K562 (cell line): ENCODE measurements around the gene BAD. TPM values are rescaled to one million over a fixed set of nuclear protein-coding genes. Genes with fewer than 3 reads are reported as not detected.

Experiments
- BACH1 ChIP-seq: fragments of 200-800 bp; sonication (Bioruptor generic); IDR thresholded peaks from 2 replicates; pipeline ENCODE4 v1.6.1; 2016; ENCODE audit warnings: missing genetic modification characterization, missing compliant biosample characterization
- CCNT2 ChIP-seq: IDR thresholded peaks from 2 replicates; pipeline ENCODE4 v1.6.1; 2011; ENCODE audit warnings: borderline replicate concordance, low read depth, mild to moderate bottlenecking, moderate library complexity, mixed read lengths, low read length; ENCODE audit not compliant: insufficient read length; ENCODE audit errors: extremely low read depth
- CREB3 ChIP-seq: fragments of 450-650 bp; conservative IDR thresholded peaks from 2 replicates; pipeline ENCODE4 v1.6.1; 2016; ENCODE audit warnings: missing genetic modification characterization, low read depth, mild to moderate bottlenecking, missing compliant biosample characterization, moderate library complexity
- CTCFL ChIP-seq: IDR thresholded peaks from 2 replicates; pipeline ENCODE4 v1.6.1; 2011; ENCODE audit warnings: borderline replicate concordance, low read depth, mild to moderate bottlenecking, moderate library complexity, low read length; ENCODE audit not compliant: insufficient read depth, poor library complexity, severe bottlenecking
- ETS1 ChIP-seq: conservative IDR thresholded peaks from 2 replicates; pipeline ENCODE4 v1.6.1; 2011; ENCODE audit warnings: low read depth, mild to moderate bottlenecking, low read length; ENCODE audit not compliant: control insufficient read depth
- FOXO4 ChIP-seq: fragments of 450-650 bp; formaldehyde crosslinking; IDR thresholded peaks from 2 replicates; pipeline ENCODE4 v1.4.0; 2020; ENCODE audit warnings: mild to moderate bottlenecking, moderate library complexity
- FOXP1 ChIP-seq: sonication (generic); formaldehyde crosslinking; IDR thresholded peaks from 2 replicates; pipeline ENCODE4 v1.8.0; 2022; ENCODE audit warnings: mild to moderate bottlenecking, missing genetic modification reagents
- HSF4 ChIP-seq: fragments of 250-450 bp; sonication (Bioruptor Pico); IDR thresholded peaks from 2 replicates; pipeline ENCODE4 v2.1.2; 2022; ENCODE audit warnings: mild to moderate bottlenecking, moderate library complexity, borderline replicate concordance
- KLF10 ChIP-seq: fragments of 250-450 bp; sonication (Bioruptor Pico); IDR thresholded peaks from 2 replicates; pipeline ENCODE4 v1.6.1; 2021; ENCODE audit warnings: matching md5 sums
- POLR3A ChIP-seq: IDR thresholded peaks from 2 replicates; pipeline ENCODE4 v1.6.1; 2011; ENCODE audit warnings: borderline replicate concordance, mild to moderate bottlenecking, moderate library complexity; ENCODE audit not compliant: insufficient read length, insufficient read depth; ENCODE audit errors: extremely low read depth
- PRPF4 ChIP-seq: fragments of 200-400 bp; formaldehyde crosslinking; IDR thresholded peaks from one replicate; pipeline ENCODE4 v1.6.1; 2017; ENCODE audit warnings: low read length, low read depth, mild to moderate bottlenecking; ENCODE audit not compliant: insufficient read depth, poor library complexity, severe bottlenecking
- RNF2 ChIP-seq: sonication (generic); IDR thresholded peaks from 2 replicates; pipeline ENCODE4 v1.6.1; 2016
- SFPQ ChIP-seq: fragments of 200-400 bp; formaldehyde crosslinking; IDR thresholded peaks from 2 replicates; pipeline ENCODE4 v1.6.1; 2017; ENCODE audit warnings: mild to moderate bottlenecking, low read depth, low read length, moderate library complexity
- THRAP3 ChIP-seq: fragments of 450-650 bp; IDR thresholded peaks from 2 replicates; pipeline ENCODE4 v1.6.1; 2016; ENCODE audit warnings: mild to moderate bottlenecking, inconsistent platforms, borderline replicate concordance
- XRCC4 ChIP-seq: IDR thresholded peaks from one replicate; pipeline ENCODE4 v1.6.1; 2011; ENCODE audit not compliant: insufficient read depth, insufficient read length; ENCODE audit errors: extremely low read depth
- ZFP1 ChIP-seq: fragments of 450-650 bp; formaldehyde crosslinking; IDR thresholded peaks from 2 replicates; pipeline ENCODE4 v1.4.0; 2020; ENCODE audit warnings: mild to moderate bottlenecking, mixed read lengths
- ZFP30 ChIP-seq: fragments of 250-450 bp; sonication (Bioruptor Pico); IDR thresholded peaks from 2 replicates; pipeline ENCODE4 v1.8.0; 2022; ENCODE audit warnings: moderate library complexity, mild to moderate bottlenecking, inconsistent platforms, borderline replicate concordance
- ZNF217 ChIP-seq: sonication (generic); formaldehyde crosslinking; IDR thresholded peaks from 2 replicates; pipeline ENCODE4 v1.8.0; 2022; ENCODE audit warnings: mild to moderate bottlenecking, missing genetic modification reagents
- polyA plus RNA-seq, 8 experiments: library from polyadenylated mRNA; depleted of rRNA in 4 of 8; stranded (reverse) in 5 of 8; unstranded in 3 of 8; fragments of >200 nt; fragmentation: Nextera tagmentation in 2 of 8; fragmentation: Illumina TruSeq in 1 of 8; extraction: Ambion mirVana in 2 of 8; extraction: Trizol in 1 of 8; gene quantifications; 2 replicates each; pipeline versions ENCODE4 v1.2.1 to v1.2.3, GENCODE V29; 2011 to 2014; ENCODE audit warnings: inconsistent platforms in 1 of 8, missing spikeins in 1 of 8
- total RNA-seq, 7 experiments: library from RNA; depleted of rRNA in 6 of 7; stranded (reverse); fragments of >200 nt in 6 of 7; fragmentation: Illumina TruSeq in 2 of 7; extraction: Trizol in 2 of 7; gene quantifications; 2 replicates each; pipeline versions ENCODE4 v1.2.1 to v1.2.3, GENCODE V29; 2011 to 2021; ENCODE audit warnings: low replicate concordance in 1 of 7

BAD gene
- total and polyA plus RNA-seq, 9 of the 15 experiments (the other 6 are each of a cell fraction or from before 2014, with no cell fraction given): 0.61 to 45.6 (median 11.8) TPM

GRCh38 chr11:64317961-64318765, 33.7 kb upstream of the BAD start, which contains the start of gene PRDX5 (continued):
- peak; percentile 84 for TF ChIP-seq CTCFL
- TF ChIP-seq XRCC4: no peak
- TF ChIP-seq POLR3A: no peak
- peak; percentile 51; the same call in 1 of the 2 replicates for TF ChIP-seq ETS1
- TF ChIP-seq BACH1: no peak
- no peak for TF ChIP-seq ZFP1
- no peak for TF ChIP-seq FOXP1
- no peak for TF ChIP-seq ZFP30
- no peak for TF ChIP-seq KLF10 (CRISPR knock-in tag)
- TF ChIP-seq HSF4 (CRISPR knock-in tag): no peak
- TF ChIP-seq THRAP3: no peak
- peak; percentile 90 for TF ChIP-seq CCNT2
- 0 out of 2 replicates have a peak, but pooled peaks have one; percentile 4 for TF ChIP-seq RNF2
- no peak for TF ChIP-seq ZNF217 (CRISPR knock-in tag)
- TF ChIP-seq SFPQ: no peak
- 0 out of 2 replicates have a peak, but pooled peaks have one; percentile 3 for TF ChIP-seq CREB3 (tag)
- TF ChIP-seq FOXO4 (CRISPR knock-in tag): no peak
- TF ChIP-seq PRPF4: no peak
